Uterus (tissue), 4 donors: Measurements from ENCODE around the gene NPAS2. TPM values are rescaled to one million over a fixed set of nuclear protein-coding genes. Genes with fewer than 3 reads are reported as not detected.
A peak's percentile ranks its signal among the peaks of the same experiment; 100 is the strongest.

Experiments
- DNase-seq, 2 donors: peaks; one replicate each; pipeline ENCODE4 v3.0.0-alpha.2; 2019 to 2020
- H3K27ac ChIP-seq, 2 donors: fragments of 200-600 bp; sonication (generic); 1 replicate in 1 of 2; 2 replicates in 1 of 2; pipeline ENCODE4 v1.5.1; 2016 to 2018
- H3K27me3 ChIP-seq, 2 donors: fragments of 200-600 bp; sonication (generic); one replicate each; pipeline ENCODE4 v1.5.1; 2018 to 2019; ENCODE audit warnings: control low read depth in 1 of 2
- H3K36me3 ChIP-seq, 2 donors: fragments of 200-600 bp; sonication (generic); one replicate each; pipeline ENCODE4 v1.5.1; 2019; ENCODE audit warnings: control low read depth in 1 of 2
- H3K4me1 ChIP-seq, 2 donors: fragments of 200-600 bp; sonication (generic); one replicate each; pipeline ENCODE4 v1.5.1; 2018 to 2019; ENCODE audit warnings: control low read depth in 1 of 2
- H3K4me3 ChIP-seq, 2 donors: fragments of 200-600 bp; sonication (generic); 1 replicate in 1 of 2; 2 replicates in 1 of 2; pipeline ENCODE4 v1.5.1; 2018 to 2019; ENCODE audit warnings: mild to moderate bottlenecking in 1 of 2
- H3K9me3 ChIP-seq, 2 donors: fragments of 200-600 bp; sonication (generic); one replicate each; pipeline ENCODE4 v1.5.1; 2019; ENCODE audit warnings: control low read depth in 1 of 2
- POLR2A ChIP-seq, 2 donors: fragments of 450-650 bp; IDR thresholded peaks; one replicate each; pipeline ENCODE4 v1.6.1; 2016; ENCODE audit warnings: antibody characterized with exemption in 2 of 2, mild to moderate bottlenecking in 1 of 2, moderate library complexity in 1 of 2
- intact Hi-C: fragments of 100-400 bp; cut with DNase I; formaldehyde crosslinking; loops from one replicate; pipeline ENCODE4 v1.15.1; 2023; ENCODE audit warnings: low total_unique reads
- total RNA-seq, 4 donors: library from RNA; depleted of rRNA in 3 of 4; stranded (reverse); fragments of >200 nt in 3 of 4; gene quantifications; one replicate each; pipeline versions ENCODE4 v1.1.0 to v1.2.4, GENCODE V29; 2014 to 2023
- TF ChIP-seq, protein P1 (sequence below), 4 experiments: fragments of 200-600 bp in 2 of 4; fragments of 450-650 bp in 2 of 4; sonication (generic) in 2 of 4; IDR thresholded peaks; one replicate each; pipeline ENCODE4 v1.5.1; 2016 to 2019; ENCODE audit warnings: antibody characterized with exemption in 4 of 4, mild to moderate bottlenecking in 2 of 4, moderate library complexity in 1 of 4
- donor health status: DM: yes; HTN: yes; CAD: no.

The NPAS2 gene
- total RNA-seq, 4 donors from 2014 or later = 5.6 to 66.5 (median 24.9) TPM

DNA sequence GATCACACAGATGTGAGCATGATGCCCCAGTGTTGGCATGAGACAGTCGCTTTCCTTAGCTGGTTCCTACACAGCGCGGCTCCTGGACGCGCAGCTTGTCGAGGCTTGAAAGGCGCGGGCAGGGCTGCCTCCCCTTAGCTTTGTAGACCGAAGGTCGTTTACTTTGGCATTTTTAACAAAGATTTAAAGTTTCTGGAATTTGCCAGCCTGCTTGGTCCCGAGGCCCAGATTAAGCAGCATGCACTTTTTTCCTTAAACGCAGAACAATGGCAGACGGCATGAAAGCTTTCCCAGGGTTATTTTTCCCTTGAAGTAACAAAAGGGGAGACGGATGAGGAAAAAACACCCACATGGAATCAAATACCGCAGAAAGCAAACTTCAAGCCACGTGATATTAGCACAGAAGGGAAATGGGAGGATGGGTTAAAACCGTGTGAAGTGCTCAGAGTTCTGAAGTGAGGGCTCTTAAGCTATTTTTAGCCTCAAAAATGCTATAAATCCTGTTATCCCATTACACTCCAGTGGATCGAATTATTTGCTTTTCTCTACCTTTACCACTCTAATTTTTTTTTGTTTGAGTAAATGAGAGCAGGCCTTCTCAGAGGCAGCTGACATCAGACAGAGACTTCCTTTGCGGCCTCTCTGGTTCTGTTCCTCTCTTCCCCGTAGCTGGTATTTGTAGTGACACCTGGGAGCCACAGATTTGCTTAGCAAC, 55.7 kb downstream of the NPAS2 start:
- no peaks in the 10 kb centered on the region for H3K9me3 ChIP-seq
- intact Hi-C loops = no loop called here
- no peak overlapping the region for H3K4me3 ChIP-seq
- no peaks in the 10 kb centered on the region for H3K27me3 ChIP-seq
- DNase-seq = no peak
- no peaks in the 10 kb centered on the region for H3K36me3 ChIP-seq
- TF ChIP-seq, protein P1, sequence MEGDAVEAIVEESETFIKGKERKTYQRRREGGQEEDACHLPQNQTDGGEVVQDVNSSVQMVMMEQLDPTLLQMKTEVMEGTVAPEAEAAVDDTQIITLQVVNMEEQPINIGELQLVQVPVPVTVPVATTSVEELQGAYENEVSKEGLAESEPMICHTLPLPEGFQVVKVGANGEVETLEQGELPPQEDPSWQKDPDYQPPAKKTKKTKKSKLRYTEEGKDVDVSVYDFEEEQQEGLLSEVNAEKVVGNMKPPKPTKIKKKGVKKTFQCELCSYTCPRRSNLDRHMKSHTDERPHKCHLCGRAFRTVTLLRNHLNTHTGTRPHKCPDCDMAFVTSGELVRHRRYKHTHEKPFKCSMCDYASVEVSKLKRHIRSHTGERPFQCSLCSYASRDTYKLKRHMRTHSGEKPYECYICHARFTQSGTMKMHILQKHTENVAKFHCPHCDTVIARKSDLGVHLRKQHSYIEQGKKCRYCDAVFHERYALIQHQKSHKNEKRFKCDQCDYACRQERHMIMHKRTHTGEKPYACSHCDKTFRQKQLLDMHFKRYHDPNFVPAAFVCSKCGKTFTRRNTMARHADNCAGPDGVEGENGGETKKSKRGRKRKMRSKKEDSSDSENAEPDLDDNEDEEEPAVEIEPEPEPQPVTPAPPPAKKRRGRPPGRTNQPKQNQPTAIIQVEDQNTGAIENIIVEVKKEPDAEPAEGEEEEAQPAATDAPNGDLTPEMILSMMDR (IDR thresholded peaks at IDR 0.05) = no peak
- TF ChIP-seq POLR2A (IDR thresholded peaks at IDR 0.05) = no peak
- H3K27ac ChIP-seq = peak overlapping the region in 1 of 2 donors; percentile 22
- no peaks in the 10 kb centered on the region for H3K4me1 ChIP-seq

DNA sequence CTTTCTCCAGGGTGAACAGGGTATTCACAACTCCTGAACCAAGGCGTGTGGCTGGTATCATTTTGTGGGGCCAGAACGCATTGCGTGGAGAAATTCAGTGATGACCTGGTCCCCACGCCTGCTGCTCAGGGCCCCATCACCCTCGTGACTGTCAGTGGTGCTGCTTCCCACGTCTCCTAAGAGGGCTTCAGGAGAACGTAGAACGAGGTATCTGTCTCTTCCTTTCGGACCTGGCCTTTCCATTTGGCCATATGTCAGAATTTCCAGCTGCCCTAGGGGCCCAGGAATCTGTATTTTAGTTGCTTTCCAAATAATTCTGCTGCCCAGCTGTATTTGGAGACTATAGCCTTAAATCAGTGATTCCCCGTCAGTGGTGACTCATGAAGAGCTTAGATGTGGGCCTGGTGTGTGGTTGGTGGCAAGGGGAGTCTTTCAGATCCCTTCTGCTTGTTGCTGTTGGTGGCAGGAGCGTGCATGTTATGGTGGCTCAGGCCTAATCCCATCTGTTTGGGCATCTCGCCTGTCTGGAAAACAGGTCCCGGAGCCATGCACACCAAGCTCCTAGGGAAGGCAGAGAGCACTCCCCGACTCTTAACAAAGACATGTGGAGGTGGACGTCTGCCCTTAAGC, 56.4 kb downstream of the NPAS2 start:
- no peak for TF ChIP-seq POLR2A (IDR thresholded peaks at IDR 0.05)
- TF ChIP-seq, protein P1 (IDR thresholded peaks at IDR 0.05) = no peak
- intact Hi-C loops = no loop called here
- no peaks in the 10 kb centered on the region for H3K36me3 ChIP-seq
- H3K4me3 ChIP-seq = no peak overlapping the region
- no peaks in the 10 kb centered on the region for H3K4me1 ChIP-seq
- no peaks in the 10 kb centered on the region for H3K9me3 ChIP-seq
- H3K27me3 ChIP-seq = no peaks in the 10 kb centered on the region
- no peak for DNase-seq
- H3K27ac ChIP-seq = no peak overlapping the region

DNA sequence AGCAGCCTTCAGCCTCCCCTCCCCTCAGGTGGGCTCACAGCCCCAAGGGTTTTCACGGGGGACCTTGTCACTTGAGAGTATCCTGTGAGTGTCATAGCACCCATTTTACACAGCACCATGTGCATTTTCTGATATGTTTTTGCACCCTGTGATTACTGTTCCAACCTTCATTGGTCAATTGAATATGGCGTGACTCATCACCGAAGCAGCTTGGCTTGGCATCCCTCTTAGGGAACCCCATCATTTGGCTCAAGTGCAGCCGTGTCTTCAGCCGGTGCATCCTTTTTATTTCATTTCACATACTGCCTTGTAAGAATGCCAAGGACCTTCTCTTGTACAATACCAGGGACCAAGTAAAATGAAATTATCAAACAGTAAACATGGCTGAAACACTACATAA, 57.6 kb downstream of the NPAS2 start:
- intact Hi-C loops = no loop called here
- DNase-seq = no peak
- Histone ChIP-seq H3K36me3 (no peaks in the 10 kb centered on the region), H3K27me3 (no peaks in the 10 kb centered on the region), H3K9me3 (no peaks in the 10 kb centered on the region), H3K4me3 (no peak overlapping the region), H3K27ac (no peak overlapping the region), H3K4me1 (no peaks in the 10 kb centered on the region)
- TF ChIP-seq, protein P1 (IDR thresholded peaks at IDR 0.05) = no peak
- no peak for TF ChIP-seq POLR2A (IDR thresholded peaks at IDR 0.05)

DNA sequence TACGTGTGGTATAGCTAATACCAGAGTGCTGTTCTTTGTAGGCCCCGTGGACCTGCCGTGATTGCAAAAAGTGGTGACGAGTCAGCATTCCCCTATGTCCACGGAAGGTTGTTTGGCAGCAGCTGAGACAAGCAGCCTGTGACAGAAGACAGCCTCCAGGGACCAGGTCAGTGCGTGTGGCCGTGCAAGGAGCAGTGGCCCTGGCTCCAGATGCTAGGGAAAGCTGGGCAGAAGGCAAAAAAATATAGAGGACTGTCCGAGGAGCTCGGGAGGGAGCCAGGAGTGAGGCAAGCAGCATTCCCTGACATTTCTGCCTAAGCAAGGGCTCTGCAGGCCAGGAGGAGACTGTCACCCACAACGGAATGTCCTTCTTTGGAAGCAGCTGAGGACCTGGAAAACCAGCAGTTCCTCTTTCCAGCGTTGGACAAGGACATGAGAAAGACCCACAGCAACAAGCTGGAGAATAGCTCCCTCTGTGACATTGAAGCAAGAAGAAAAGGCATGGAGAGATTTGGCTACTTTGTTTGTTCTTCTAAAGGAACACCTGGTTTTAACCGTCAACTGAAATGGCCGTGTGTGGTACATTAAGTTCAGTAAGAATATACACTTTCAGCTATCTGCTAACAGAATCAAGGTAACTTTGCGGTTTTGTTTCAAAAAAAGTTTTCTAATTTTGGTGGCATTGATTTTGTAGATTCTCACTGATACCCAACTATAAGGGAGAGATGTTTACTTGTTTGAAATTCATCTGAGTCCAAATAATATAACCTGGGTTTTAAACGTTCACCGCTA, 58.3 kb downstream of the NPAS2 start:
- no peaks in the 10 kb centered on the region for H3K4me1 ChIP-seq
- intact Hi-C loops = no loop called here
- no peak overlapping the region for H3K4me3 ChIP-seq
- no peaks in the 10 kb centered on the region for H3K27me3 ChIP-seq
- H3K9me3 ChIP-seq = no peaks in the 10 kb centered on the region
- no peak for DNase-seq
- H3K27ac ChIP-seq = no peak overlapping the region
- H3K36me3 ChIP-seq = no peaks in the 10 kb centered on the region
- TF ChIP-seq, protein P1 (IDR thresholded peaks at IDR 0.05) = no peak
- no peak for TF ChIP-seq POLR2A (IDR thresholded peaks at IDR 0.05)

DNA sequence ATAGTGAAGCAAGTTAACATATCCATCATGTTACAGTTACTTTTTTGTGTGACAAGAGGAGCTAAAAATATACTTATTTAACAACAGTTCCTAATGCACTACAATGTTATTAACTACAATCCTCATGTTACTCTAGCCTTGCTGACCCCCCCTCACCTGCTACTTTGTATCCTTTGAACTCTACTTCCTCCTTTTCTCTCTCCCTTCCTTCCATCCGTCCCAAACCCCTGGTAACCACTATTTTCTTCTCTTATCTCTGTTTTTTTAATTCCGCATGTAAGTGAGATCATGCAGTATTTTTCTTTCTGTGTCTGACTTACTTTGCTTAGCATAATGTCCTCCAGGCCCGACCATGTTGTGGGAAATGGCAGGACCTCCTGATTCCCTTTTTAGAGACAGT, 59.4 kb downstream of the NPAS2 start:
- Histone ChIP-seq H3K4me1 (no peaks in the 10 kb centered on the region), H3K27me3 (no peaks in the 10 kb centered on the region), H3K4me3 (no peak overlapping the region), H3K27ac (no peak overlapping the region), H3K9me3 (no peaks in the 10 kb centered on the region), H3K36me3 (no peaks in the 10 kb centered on the region)
- intact Hi-C loops = no loop called here
- no peak for DNase-seq
- no peak for TF ChIP-seq POLR2A (IDR thresholded peaks at IDR 0.05)
- TF ChIP-seq, protein P1 (IDR thresholded peaks at IDR 0.05) = no peak
